Measurements from ENCODE around the gene KHDC3L.

The KHDC3L gene

GRCh38 chr6:73364121-73364520, 1.7 kb downstream of the KHDC3L start:
- H3K9me2 ChIP-seq (ENCODE audit: low read depth, low read length), result no peaks in the 10 kb centered on the region
- no peaks in the 10 kb centered on the region for H3K36me3 ChIP-seq (ENCODE audit: insufficient read depth, low read length)
- no peak overlapping the region for H3K4me3 ChIP-seq (ENCODE audit: low read depth, low read length, poor library complexity, severe bottlenecking)
- TF ChIP-seq, protein P1, sequence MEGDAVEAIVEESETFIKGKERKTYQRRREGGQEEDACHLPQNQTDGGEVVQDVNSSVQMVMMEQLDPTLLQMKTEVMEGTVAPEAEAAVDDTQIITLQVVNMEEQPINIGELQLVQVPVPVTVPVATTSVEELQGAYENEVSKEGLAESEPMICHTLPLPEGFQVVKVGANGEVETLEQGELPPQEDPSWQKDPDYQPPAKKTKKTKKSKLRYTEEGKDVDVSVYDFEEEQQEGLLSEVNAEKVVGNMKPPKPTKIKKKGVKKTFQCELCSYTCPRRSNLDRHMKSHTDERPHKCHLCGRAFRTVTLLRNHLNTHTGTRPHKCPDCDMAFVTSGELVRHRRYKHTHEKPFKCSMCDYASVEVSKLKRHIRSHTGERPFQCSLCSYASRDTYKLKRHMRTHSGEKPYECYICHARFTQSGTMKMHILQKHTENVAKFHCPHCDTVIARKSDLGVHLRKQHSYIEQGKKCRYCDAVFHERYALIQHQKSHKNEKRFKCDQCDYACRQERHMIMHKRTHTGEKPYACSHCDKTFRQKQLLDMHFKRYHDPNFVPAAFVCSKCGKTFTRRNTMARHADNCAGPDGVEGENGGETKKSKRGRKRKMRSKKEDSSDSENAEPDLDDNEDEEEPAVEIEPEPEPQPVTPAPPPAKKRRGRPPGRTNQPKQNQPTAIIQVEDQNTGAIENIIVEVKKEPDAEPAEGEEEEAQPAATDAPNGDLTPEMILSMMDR (IDR thresholded peaks at IDR 0.05; ENCODE audit: low read length), result no peak
- no peak for TF ChIP-seq EZH2 (IDR thresholded peaks at IDR 0.05; ENCODE audit: borderline replicate concordance, low read length)
- H3K9ac ChIP-seq (ENCODE audit: low read length), result no peak overlapping the region
- H3F3A ChIP-seq (ENCODE audit: insufficient read depth, low read length), result no peaks in the 10 kb centered on the region
- H3K9me3 ChIP-seq (ENCODE audit: low read length), result no peaks in the 10 kb centered on the region
- H3K4me1 ChIP-seq (ENCODE audit: insufficient read depth, low read length, severe bottlenecking), result no peaks in the 10 kb centered on the region
- H3K79me2 ChIP-seq (ENCODE audit: insufficient read depth, low read length), result no peaks in the 10 kb centered on the region
- no peaks in the 10 kb centered on the region for H4K20me1 ChIP-seq (ENCODE audit: insufficient read depth, low read length)
- H3K4me2 ChIP-seq (ENCODE audit: low read length), result no peak overlapping the region
- H2AFZ ChIP-seq (ENCODE audit: low read length), result no peak overlapping the region
- no peak overlapping the region for H3K27ac ChIP-seq (ENCODE audit: low read depth, low read length, poor library complexity, severe bottlenecking)
- H3K27me3 ChIP-seq (ENCODE audit: insufficient read depth, low read length), result peaks cover 4% of the 10 kb centered on the region; the same call in 1 of the 2 replicates

- Histone ChIP-seq H3F3A (ENCODE audit: insufficient read depth, low read length) (no peaks in the 10 kb centered on the region), H3K79me2 (ENCODE audit: insufficient read depth, low read length) (no peaks in the 10 kb centered on the region), H2AFZ (ENCODE audit: low read length) (no peak overlapping the region), H3K27ac (ENCODE audit: low read depth, low read length, poor library complexity, severe bottlenecking) (no peak overlapping the region), H3K9me2 (ENCODE audit: low read depth, low read length) (no peaks in the 10 kb centered on the region), H3K4me2 (ENCODE audit: low read length) (no peak overlapping the region), H3K9ac (ENCODE audit: low read length) (no peak overlapping the region), H3K9me3 (ENCODE audit: low read length) (no peaks in the 10 kb centered on the region), H4K20me1 (ENCODE audit: insufficient read depth, low read length) (no peaks in the 10 kb centered on the region), H3K4me1 (ENCODE audit: insufficient read depth, low read length, severe bottlenecking) (no peaks in the 10 kb centered on the region), H3K36me3 (ENCODE audit: insufficient read depth, low read length) (no peaks in the 10 kb centered on the region), H3K27me3 (ENCODE audit: insufficient read depth, low read length) (peaks cover 4% of the 10 kb centered on the region; the same call in 1 of the 2 replicates), H3K4me3 (ENCODE audit: low read depth, low read length, poor library complexity, severe bottlenecking) (no peak overlapping the region)
- TF ChIP-seq, protein P1 (IDR thresholded peaks at IDR 0.05; ENCODE audit: low read length), result no peak
- no peak for TF ChIP-seq EZH2 (IDR thresholded peaks at IDR 0.05; ENCODE audit: borderline replicate concordance, low read length)
These were observed 2.1 kb downstream of the KHDC3L start for GRCh38 chr6:73364549-73364948.

DNA sequence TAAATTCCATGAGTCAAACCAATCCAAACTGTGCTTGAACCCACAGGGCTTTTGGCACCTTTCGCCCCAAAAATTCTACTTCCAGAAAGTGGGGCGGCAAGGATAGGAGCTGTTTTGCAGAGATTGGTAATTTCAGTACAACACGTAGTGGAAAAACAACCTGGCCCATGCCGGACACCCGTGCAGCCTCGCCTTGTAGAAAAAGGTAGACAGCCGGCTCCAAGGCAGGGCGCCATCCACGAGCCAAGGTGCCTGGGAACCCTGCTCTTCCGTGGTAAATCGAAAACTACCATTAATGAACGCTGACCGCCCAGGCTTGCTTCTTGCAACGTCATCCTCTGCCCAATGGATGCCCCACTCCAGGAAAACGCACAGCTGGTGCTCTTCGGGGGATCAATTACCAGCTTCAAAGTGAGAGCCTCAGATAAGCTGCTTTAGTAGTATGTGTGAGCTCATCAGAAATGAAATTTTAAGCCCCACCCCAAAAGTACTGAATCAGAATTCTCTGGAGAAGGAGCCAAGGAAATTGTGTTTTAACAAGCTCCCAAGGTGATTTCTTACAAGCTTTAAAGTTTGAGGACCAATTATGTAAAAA, 5.4 kb downstream of the KHDC3L start:
- H3K4me3 ChIP-seq (ENCODE audit: low read depth, low read length, poor library complexity, severe bottlenecking), result no peak overlapping the region
- H3K9me2 ChIP-seq (ENCODE audit: low read depth, low read length), result no peaks in the 10 kb centered on the region
- H3K27ac ChIP-seq (ENCODE audit: low read depth, low read length, poor library complexity, severe bottlenecking), result no peak overlapping the region
- peaks cover 4% of the 10 kb centered on the region; the same call in 1 of the 2 replicates for H3K27me3 ChIP-seq (ENCODE audit: insufficient read depth, low read length)
- H3K4me1 ChIP-seq (ENCODE audit: insufficient read depth, low read length, severe bottlenecking), result no peaks in the 10 kb centered on the region
- no peak overlapping the region for H3K4me2 ChIP-seq (ENCODE audit: low read length)
- TF ChIP-seq EZH2 (IDR thresholded peaks at IDR 0.05; ENCODE audit: borderline replicate concordance, low read length), result no peak
- TF ChIP-seq, protein P1 (IDR thresholded peaks at IDR 0.05; ENCODE audit: low read length), result no peak
- H3F3A ChIP-seq (ENCODE audit: insufficient read depth, low read length), result no peaks in the 10 kb centered on the region
- no peaks in the 10 kb centered on the region for H3K36me3 ChIP-seq (ENCODE audit: insufficient read depth, low read length)
- no peak overlapping the region for H2AFZ ChIP-seq (ENCODE audit: low read length)
- H3K9ac ChIP-seq (ENCODE audit: low read length), result no peak overlapping the region
- no peaks in the 10 kb centered on the region for H3K79me2 ChIP-seq (ENCODE audit: insufficient read depth, low read length)
- H4K20me1 ChIP-seq (ENCODE audit: insufficient read depth, low read length), result no peaks in the 10 kb centered on the region
- H3K9me3 ChIP-seq (ENCODE audit: low read length), result no peaks in the 10 kb centered on the region; the same call in 1 of the 2 replicates
